Cardiac atrium fibroblast (primary cell): ENCODE data around the gene PDE7B. TPM values are rescaled to one million over a fixed set of nuclear protein-coding genes. Genes with fewer than 3 reads are reported as not detected.

Experiments used
- total RNA-seq: library from RNA; depleted of rRNA; stranded (reverse); fragments of >200 nt; gene quantifications from 2 replicates; pipeline ENCODE4 v1.2.3, GENCODE V29; 2015

PDE7B gene
- 41.0 and 49.5 TPM in 2 replicates for total RNA-seq

GRCh38 chr6:135851442-135852271 lies at the start of gene PDE7B:
Gene PDE7B, plus strand, starts transcription at chr6:135851701.

